MCF 10A (cell line): Measurements from ENCODE around the gene TBC1D24. TPM values are rescaled to one million over a fixed set of nuclear protein-coding genes. Genes with fewer than 3 reads are reported as not detected.

Experiments used
- BruUV-seq: library from RNA; stranded (reverse); fragments of 400-500 nt; replicated peaks from 2 replicates; lab custom pipeline; 2021; lab: Mats Ljungman, UMichigan
- CTCF ChIA-PET: fragments of 300-600 bp; sonication (Branson Sonifier 250); formaldehyde crosslinking; extraction: SDS; loops from one replicate; lab custom pipeline; 2021; ENCODE audit warnings: antibody characterized with exemption, inconsistent platforms; lab: Yijun Ruan, JAX
- POLR2A ChIA-PET: fragments of 300-600, 350-650 bp; sonication (Branson Sonifier 250); formaldehyde crosslinking; extraction: SDS; loops from one replicate; lab custom pipeline; 2020; ENCODE audit warnings: antibody characterized with exemption, inconsistent platforms; lab: Yijun Ruan, JAX
- DNase-seq: peaks from one replicate; pipeline ENCODE4 v3.0.0-alpha.2; 2018; ENCODE audit not compliant: unreplicated experiment
- H3K27ac Mint-ChIP-seq: one replicate; pipeline ENCODE4 v1.8.0; 2022; ENCODE audit warnings: mild to moderate bottlenecking, low read depth, mixed read lengths; ENCODE audit not compliant: unreplicated experiment
- H3K27me3 Mint-ChIP-seq: one replicate; pipeline ENCODE4 v1.8.0; 2022; ENCODE audit warnings: mixed read lengths; ENCODE audit not compliant: insufficient read depth, unreplicated experiment
- H3K36me3 Mint-ChIP-seq: one replicate; pipeline ENCODE4 v1.8.0; 2022; ENCODE audit warnings: mild to moderate bottlenecking, moderate library complexity, mixed read lengths; ENCODE audit not compliant: insufficient read depth, unreplicated experiment
- H3K4me1 Mint-ChIP-seq: one replicate; pipeline ENCODE4 v1.8.0; 2022; ENCODE audit warnings: mixed read lengths; ENCODE audit not compliant: insufficient read depth, unreplicated experiment
- H3K4me3 Mint-ChIP-seq: one replicate; pipeline ENCODE4 v1.8.0; 2022; ENCODE audit warnings: mild to moderate bottlenecking, moderate library complexity, mixed read lengths; ENCODE audit not compliant: unreplicated experiment
- H3K9me3 Mint-ChIP-seq: one replicate; pipeline ENCODE4 v1.8.0; 2022; ENCODE audit warnings: mixed read lengths; ENCODE audit not compliant: unreplicated experiment
- CTCF ChIP-seq: fragments of 200-600 bp; IDR thresholded peaks from one replicate; pipeline ENCODE4 v1.8.0; 2022; ENCODE audit warnings: antibody characterized with exemption, mild to moderate bottlenecking; ENCODE audit not compliant: unreplicated experiment
- intact Hi-C: fragments of 100-400 bp; cut with micrococcal nuclease; formaldehyde crosslinking; loops from 2 replicates; pipeline ENCODE4 v1.14.1; 2022
- total RNA-seq: library from RNA; stranded (reverse); gene quantifications from 2 replicates; pipeline ENCODE4 v1.2.3, GENCODE V29; 2022

TBC1D24 gene
- total RNA-seq, 1 experiment from 2014 or later: 8.1 TPM

GRCh38 chr16:2529061-2529931, 54.4 kb downstream of the TBC1D24 start:
- intact Hi-C loops: no loop called here
- Mint-ChIP-seq H3K9me3 (no peaks in the 10 kb centered on the region), H3K4me1 (peaks cover 23% of the 10 kb centered on the region), H3K4me3 (no peak overlapping the region), H3K27me3 (no peaks in the 10 kb centered on the region), H3K36me3 (peaks cover 28% of the 10 kb centered on the region), H3K27ac (no peak overlapping the region)
- DNase-seq: no peak
- BruUV-seq: no TSS peak
- no peak for TF ChIP-seq CTCF
- ChIA-PET POLR2A (interaction anchor here (0.7 kb wide), 1 partner anchor 62 kb away, joined by 3 read pairs; no protein-coding TSS in a partner anchor), CTCF (no interaction called here)

- intact Hi-C loops: no loop called here
- no peaks in the 10 kb centered on the region for H3K9me3 Mint-ChIP-seq
- no TSS peak for BruUV-seq
- peaks cover 20% of the 10 kb centered on the region for H3K4me1 Mint-ChIP-seq
- no peak overlapping the region for H3K4me3 Mint-ChIP-seq
- DNase-seq: no peak
- TF ChIP-seq CTCF: no peak
- peaks cover 21% of the 10 kb centered on the region for H3K36me3 Mint-ChIP-seq
- no peak overlapping the region for H3K27ac Mint-ChIP-seq
- ChIA-PET POLR2A (interaction anchor here (3.4 to 3.8 kb wide), 2 partner anchors 11 to 15 kb away, joined by 57 to 62 read pairs; partner anchors contain the start of genes AMDHD2 and ATP6V0C), CTCF (no interaction called here)
- no peaks in the 10 kb centered on the region for H3K27me3 Mint-ChIP-seq
Observed at GRCh38 chr16:2529961-2530628, 55.2 kb downstream of the TBC1D24 start.

GRCh38 chr16:2530629-2531318, 55.8 kb downstream of the TBC1D24 start:
- DNase-seq: no peak
- peak overlapping the region; percentile 98 for H3K4me3 Mint-ChIP-seq
- no peaks in the 10 kb centered on the region for H3K27me3 Mint-ChIP-seq
- H3K4me1 Mint-ChIP-seq: peaks cover 19% of the 10 kb centered on the region
- ChIA-PET CTCF (interaction anchor here (0.6 kb wide), 1 partner anchor 10 kb away, joined by 4 read pairs; the partner anchor contains the start of gene AMDHD2), POLR2A (interaction anchor here (0.6 to 3.8 kb wide), 5 partner anchors 9 to 322 kb away, joined by 3 to 62 read pairs (median 5); partner anchors contain the start of genes AMDHD2 and ATP6V0C)
- no TSS peak for BruUV-seq
- no peaks in the 10 kb centered on the region for H3K9me3 Mint-ChIP-seq
- intact Hi-C loops: no loop called here
- no peak for TF ChIP-seq CTCF
- peak overlapping the region; percentile 100 for H3K27ac Mint-ChIP-seq
- H3K36me3 Mint-ChIP-seq: peaks cover 14% of the 10 kb centered on the region
